Adrenal gland (tissue), 12 donors: Measurements from ENCODE around the gene GPLD1. TPM values are rescaled to one million over a fixed set of nuclear protein-coding genes. Genes with fewer than 3 reads are reported as not detected.

ENCODE experiments used
- DNase-seq, 7 donors: peaks; one replicate each; pipeline ENCODE4 v3.0.0-alpha.2; 2019 to 2020
- H3K27ac ChIP-seq, 5 donors: fragments of 200-600 bp; sonication (generic) in 4 of 5; 1 replicate in 3 of 5; 2 replicates in 2 of 5; pipeline versions ENCODE4 v1.5.1 to v1.8.0; 2016 to 2020; ENCODE audit warnings: mild to moderate bottlenecking in 1 of 5
- H3K27me3 ChIP-seq: fragments of 200-600 bp; 2 replicates; pipeline ENCODE4 v1.8.0; 2021
- H3K36me3 ChIP-seq, 2 donors: fragments of 200-600 bp; replicated peaks in 1 of 2; 1 replicate in 1 of 2; 2 replicates in 1 of 2; pipeline versions ENCODE4 v1.5.1 to v1.8.0; 2018 to 2022
- H3K4me1 ChIP-seq, 2 donors: fragments of 200-600 bp; replicated peaks in 1 of 2; 1 replicate in 1 of 2; 2 replicates in 1 of 2; pipeline versions ENCODE4 v1.5.1 to v1.8.0; 2018 to 2021
- H3K4me3 ChIP-seq, 4 donors: fragments of 200-600 bp; sonication (generic) in 3 of 4; one replicate each; pipeline ENCODE4 v1.5.1; 2016 to 2018
- H3K9me3 ChIP-seq, 3 donors: fragments of 200-600 bp; sonication (generic) in 1 of 3; replicated peaks in 1 of 3; 1 replicate in 2 of 3; 2 replicates in 1 of 3; pipeline versions ENCODE4 v1.5.1 to v1.8.0; 2016 to 2021
- CTCF ChIP-seq, 6 experiments: fragments of 450-650 bp in 4 of 6; fragments of 200-600 bp in 2 of 6; sonication (generic) in 1 of 6; IDR thresholded peaks; 1 replicate in 5 of 6; 2 replicates in 1 of 6; pipeline versions ENCODE4 v1.5.1 to v1.8.0; 2016 to 2021; ENCODE audit warnings: antibody characterized with exemption in 6 of 6, mild to moderate bottlenecking in 2 of 6, moderate library complexity in 1 of 6
- POLR2A ChIP-seq, 2 donors: fragments of 450-650 bp; IDR thresholded peaks; one replicate each; pipeline ENCODE4 v1.6.1; 2017; ENCODE audit warnings: antibody characterized with exemption in 2 of 2, mild to moderate bottlenecking in 2 of 2, moderate library complexity in 1 of 2
- WGBS, 4 donors: extraction: QIAGEN DNeasy Blood & Tissue Kit in 2 of 4; methylation state at CpG; one replicate each; pipeline versions ENCODE4 v1.1.5 to v1.1.7; 2013 to 2017; 5-methylcytosine and 5-hydroxymethylcytosine counted together
- intact Hi-C, 2 donors: fragments of 100-400 bp; cut with DNase I; formaldehyde crosslinking; loops; one replicate each; pipeline versions ENCODE4 v1.14.1 to v1.15.0; 2022 to 2023
- polyA plus RNA-seq, 3 donors: library from polyadenylated mRNA; stranded (reverse); fragments of 200-250 nt in 2 of 3; fragments of 350-450 nt in 1 of 3; fragmentation: Illumina TruSeq in 1 of 3; extraction: RNeasy Lipid Tissue Mini Kit (QIAGEN cat#74804) in 1 of 3; gene quantifications; one replicate each; pipeline ENCODE4 v1.2.3, GENCODE V29; 2013 to 2014
- total RNA-seq, 9 donors: library from RNA; depleted of rRNA in 4 of 9; stranded (reverse); fragments of >200 nt in 4 of 9; fragments of 120-200 nt in 1 of 9; fragmentation: NEBNext Ultra II Directional in 1 of 9; extraction: Animal tissue kit (Norgen Biotek cat#: 25700) in 1 of 9; gene quantifications; one replicate each; pipeline versions ENCODE4 v1.1.0 to v1.2.4, GENCODE V29; 2013 to 2023
- donor health status: healthy with polysubstance abuse.
- donor health status: Bipolar disorder and iron deficiency.
- donor health status: DM: yes; HTN: yes; CAD: no.
- donor health status: DM: no; HTN: no; CAD: no.
- donor health status: DM: no; HTN: no; CAD: no.
- donor health status: DM: yes; HTN: yes; CAD: no.

Gene GPLD1
- total and polyA plus RNA-seq, 12 donors = 0.34 to 1.8 (median 0.98) TPM

GRCh38 chr6:24464253-24465038 is 24.9 kb downstream of the GPLD1 start:
- intact Hi-C loops = no loop called here
- H3K4me3 ChIP-seq = no peak overlapping the region
- DNase-seq = no peak
- no peaks in the 10 kb centered on the region for H3K9me3 ChIP-seq
- H3K27ac ChIP-seq = no peak overlapping the region
- H3K4me1 ChIP-seq = no peaks in the 10 kb centered on the region
- TF ChIP-seq POLR2A (IDR thresholded peaks at IDR 0.05) (no peak), CTCF (IDR thresholded peaks at IDR 0.05) (no peak)
- H3K27me3 ChIP-seq = no peaks in the 10 kb centered on the region
- 79 to 89% (median 85%) methylated on average over 11 of the region's 11 CpGs for WGBS, 4 donors
- H3K36me3 ChIP-seq = no peaks in the 10 kb centered on the region

GRCh38 chr6:24460966-24461365 is 28.4 kb downstream of the GPLD1 start:
- Histone ChIP-seq H3K4me1 (no peaks in the 10 kb centered on the region), H3K27ac (no peak overlapping the region), H3K4me3 (no peak overlapping the region), H3K27me3 (no peaks in the 10 kb centered on the region), H3K36me3 (no peaks in the 10 kb centered on the region), H3K9me3 (no peaks in the 10 kb centered on the region)
- no peak for DNase-seq
- intact Hi-C loops = no loop called here
- TF ChIP-seq CTCF (IDR thresholded peaks at IDR 0.05) (no peak), POLR2A (IDR thresholded peaks at IDR 0.05) (no peak)
- 83 to 90% (median 84%) methylated on average over 4 of the region's 4 CpGs for WGBS, 4 donors

GRCh38 chr6:24458941-24459340 is 30.4 kb downstream of the GPLD1 start:
- no peaks in the 10 kb centered on the region for H3K9me3 ChIP-seq
- WGBS, 4 donors = 91 to 98% (median 94%) methylated on average over 2 of the region's 2 CpGs
- H3K4me1 ChIP-seq = no peaks in the 10 kb centered on the region
- H3K27ac ChIP-seq = no peak overlapping the region
- H3K4me3 ChIP-seq = no peak overlapping the region
- TF ChIP-seq CTCF (IDR thresholded peaks at IDR 0.05) = no peak
- TF ChIP-seq POLR2A (IDR thresholded peaks at IDR 0.05) = no peak
- no peaks in the 10 kb centered on the region for H3K36me3 ChIP-seq
- intact Hi-C loops = no loop called here
- no peak for DNase-seq
- no peaks in the 10 kb centered on the region for H3K27me3 ChIP-seq

GRCh38 chr6:24458134-24458533 is 31.2 kb downstream of the GPLD1 start:
- no peak for DNase-seq
- intact Hi-C loops = no loop called here
- no peaks in the 10 kb centered on the region for H3K9me3 ChIP-seq
- no peaks in the 10 kb centered on the region for H3K36me3 ChIP-seq
- WGBS, 4 donors = 43 to 76% (median 61%) methylated on average over 3 to 4 of the region's 4 CpGs
- TF ChIP-seq CTCF (IDR thresholded peaks at IDR 0.05) (no peak), POLR2A (IDR thresholded peaks at IDR 0.05) (no peak)
- no peaks in the 10 kb centered on the region for H3K27me3 ChIP-seq
- no peak overlapping the region for H3K4me3 ChIP-seq
- no peaks in the 10 kb centered on the region for H3K4me1 ChIP-seq
- no peak overlapping the region for H3K27ac ChIP-seq
